Central memory CD8-positive, alpha-beta T cell (primary cell): ENCODE data around the gene DHX35.

Experiments used
- ATAC-seq: fragments of 150-1000 bp; cut with Tn5 transposase; replicated peaks from 2 replicates; pipeline ENCODE4 v1.10.0; 2022; ENCODE audit warnings: mild to moderate bottlenecking, moderate FRiP score, moderate number of reproducible peaks; ENCODE audit not compliant: poor library complexity, severe bottlenecking; ENCODE audit errors: extremely low read depth
- DNase-seq, 2 donors: peaks; one replicate each; pipeline ENCODE4 v3.0.0; 2021; ENCODE audit warnings: low spot score in 2 of 2
- H3K27ac Mint-ChIP-seq: one replicate; pipeline ENCODE4 v1.8.0; 2022; ENCODE audit warnings: low read depth, mild to moderate bottlenecking, moderate library complexity, mixed read lengths
- H3K27me3 Mint-ChIP-seq: one replicate; pipeline ENCODE4 v1.8.0; 2022; ENCODE audit warnings: mixed read lengths
- H3K36me3 Mint-ChIP-seq: one replicate; pipeline ENCODE4 v1.8.0; 2022; ENCODE audit warnings: mild to moderate bottlenecking, moderate library complexity, mixed read lengths; ENCODE audit not compliant: insufficient read depth
- H3K4me1 Mint-ChIP-seq: one replicate; pipeline ENCODE4 v1.8.0; 2022; ENCODE audit warnings: mixed read lengths
- H3K4me3 Mint-ChIP-seq: one replicate; pipeline ENCODE4 v1.8.0; 2022; ENCODE audit warnings: mild to moderate bottlenecking, moderate library complexity, mixed read lengths
- H3K9me3 Mint-ChIP-seq: one replicate; pipeline ENCODE4 v1.8.0; 2022; ENCODE audit warnings: mixed read lengths

DHX35 gene

GRCh38 chr20:38969708-38970107, 7.6 kb downstream of the DHX35 start:
- no peak overlapping the region for H3K27ac Mint-ChIP-seq
- no peak overlapping the region for H3K4me3 Mint-ChIP-seq
- ATAC-seq (no peak), DNase-seq (no peak)
- H3K4me1 Mint-ChIP-seq, result no peaks in the 10 kb centered on the region
- H3K36me3 Mint-ChIP-seq, result peaks cover 17% of the 10 kb centered on the region
- H3K9me3 Mint-ChIP-seq, result no peaks in the 10 kb centered on the region
- no peaks in the 10 kb centered on the region for H3K27me3 Mint-ChIP-seq

GRCh38 chr20:38970302-38970701, 8.2 kb downstream of the DHX35 start:
- H3K27ac Mint-ChIP-seq, result no peak overlapping the region
- no peaks in the 10 kb centered on the region for H3K9me3 Mint-ChIP-seq
- H3K36me3 Mint-ChIP-seq, result peaks cover 17% of the 10 kb centered on the region
- ATAC-seq (no peak), DNase-seq (no peak)
- H3K4me3 Mint-ChIP-seq, result no peak overlapping the region
- H3K27me3 Mint-ChIP-seq, result no peaks in the 10 kb centered on the region
- H3K4me1 Mint-ChIP-seq, result no peaks in the 10 kb centered on the region

- H3K36me3 Mint-ChIP-seq, result peaks cover 17% of the 10 kb centered on the region
- ATAC-seq (no peak), DNase-seq (no peak)
- H3K27me3 Mint-ChIP-seq, result no peaks in the 10 kb centered on the region
- no peaks in the 10 kb centered on the region for H3K9me3 Mint-ChIP-seq
- H3K4me3 Mint-ChIP-seq, result no peak overlapping the region
- no peak overlapping the region for H3K27ac Mint-ChIP-seq
- no peaks in the 10 kb centered on the region for H3K4me1 Mint-ChIP-seq
Observed at GRCh38 chr20:38973107-38973506, 11.0 kb downstream of the DHX35 start.

GRCh38 chr20:38973645-38974044, 11.5 kb downstream of the DHX35 start:
- DNase-seq, result no peak
- H3K27ac Mint-ChIP-seq, result no peak overlapping the region
- no peaks in the 10 kb centered on the region for H3K9me3 Mint-ChIP-seq
- H3K36me3 Mint-ChIP-seq, result peaks cover 17% of the 10 kb centered on the region
- no peak for ATAC-seq
- no peaks in the 10 kb centered on the region for H3K27me3 Mint-ChIP-seq
- no peaks in the 10 kb centered on the region for H3K4me1 Mint-ChIP-seq
- no peak overlapping the region for H3K4me3 Mint-ChIP-seq

GRCh38 chr20:38975539-38976120, 13.5 kb downstream of the DHX35 start:
- Mint-ChIP-seq H3K4me1 (no peaks in the 10 kb centered on the region), H3K27ac (no peak overlapping the region), H3K9me3 (no peaks in the 10 kb centered on the region), H3K36me3 (peaks cover 12% of the 10 kb centered on the region), H3K27me3 (no peaks in the 10 kb centered on the region), H3K4me3 (no peak overlapping the region)
- no peak for ATAC-seq
- DNase-seq, result no peak

GRCh38 chr20:38979434-38979833, 17.3 kb downstream of the DHX35 start:
- ATAC-seq, result no peak
- Mint-ChIP-seq H3K4me1 (no peaks in the 10 kb centered on the region), H3K27ac (no peak overlapping the region), H3K27me3 (no peaks in the 10 kb centered on the region), H3K9me3 (no peaks in the 10 kb centered on the region), H3K36me3 (peaks cover 1% of the 10 kb centered on the region), H3K4me3 (no peak overlapping the region)
- no peak for DNase-seq

GRCh38 chr20:38979842-38980241, 17.7 kb downstream of the DHX35 start:
- Mint-ChIP-seq H3K36me3 (peaks cover 5% of the 10 kb centered on the region), H3K27me3 (no peaks in the 10 kb centered on the region), H3K27ac (no peak overlapping the region), H3K4me3 (no peak overlapping the region), H3K4me1 (no peaks in the 10 kb centered on the region), H3K9me3 (no peaks in the 10 kb centered on the region)
- ATAC-seq (no peak), DNase-seq (no peak)

GRCh38 chr20:38982291-38982690, 20.1 kb downstream of the DHX35 start:
- no peaks in the 10 kb centered on the region for H3K27me3 Mint-ChIP-seq
- no peaks in the 10 kb centered on the region for H3K9me3 Mint-ChIP-seq
- H3K36me3 Mint-ChIP-seq, result peaks cover 6% of the 10 kb centered on the region
- H3K4me3 Mint-ChIP-seq, result no peak overlapping the region
- DNase-seq, result no peak
- no peak for ATAC-seq
- H3K27ac Mint-ChIP-seq, result no peak overlapping the region
- no peaks in the 10 kb centered on the region for H3K4me1 Mint-ChIP-seq

GRCh38 chr20:38985060-38985459, 22.9 kb downstream of the DHX35 start:
- H3K27ac Mint-ChIP-seq, result no peak overlapping the region
- no peaks in the 10 kb centered on the region for H3K27me3 Mint-ChIP-seq
- H3K9me3 Mint-ChIP-seq, result no peaks in the 10 kb centered on the region
- peaks cover 7% of the 10 kb centered on the region for H3K4me1 Mint-ChIP-seq
- H3K4me3 Mint-ChIP-seq, result no peak overlapping the region
- DNase-seq, result no peak
- H3K36me3 Mint-ChIP-seq, result peaks cover 19% of the 10 kb centered on the region
- no peak for ATAC-seq

- peaks cover 21% of the 10 kb centered on the region for H3K36me3 Mint-ChIP-seq
- ATAC-seq (no peak), DNase-seq (no peak)
- H3K9me3 Mint-ChIP-seq, result no peaks in the 10 kb centered on the region
- H3K27me3 Mint-ChIP-seq, result no peaks in the 10 kb centered on the region
- H3K4me1 Mint-ChIP-seq, result peaks cover 7% of the 10 kb centered on the region
- H3K27ac Mint-ChIP-seq, result no peak overlapping the region
- H3K4me3 Mint-ChIP-seq, result no peak overlapping the region
Observed at GRCh38 chr20:38985603-38986170, 23.5 kb downstream of the DHX35 start.

- Mint-ChIP-seq H3K27me3 (no peaks in the 10 kb centered on the region), H3K36me3 (peaks cover 21% of the 10 kb centered on the region), H3K27ac (no peak overlapping the region), H3K4me1 (peaks cover 7% of the 10 kb centered on the region), H3K4me3 (no peak overlapping the region), H3K9me3 (no peaks in the 10 kb centered on the region)
- ATAC-seq (no peak), DNase-seq (no peak)
Observed at GRCh38 chr20:38986663-38987062, 24.5 kb downstream of the DHX35 start.

- ATAC-seq, result no peak
- Mint-ChIP-seq H3K4me1 (peaks cover 7% of the 10 kb centered on the region), H3K36me3 (peaks cover 21% of the 10 kb centered on the region)
Observed at GRCh38 chr20:38987777-38988176, 25.6 kb downstream of the DHX35 start.

GRCh38 chr20:38990728-38991127, 28.6 kb downstream of the DHX35 start:
- H3K4me1 Mint-ChIP-seq, result peaks cover 7% of the 10 kb centered on the region
- ATAC-seq (no peak), DNase-seq (no peak)
- peaks cover 21% of the 10 kb centered on the region for H3K36me3 Mint-ChIP-seq
- no peak overlapping the region for H3K27ac Mint-ChIP-seq
- H3K9me3 Mint-ChIP-seq, result no peaks in the 10 kb centered on the region
- no peak overlapping the region for H3K4me3 Mint-ChIP-seq
- no peaks in the 10 kb centered on the region for H3K27me3 Mint-ChIP-seq

More at GRCh38 chr20:38987777-38988176, 25.6 kb downstream of the DHX35 start:
- Mint-ChIP-seq H3K27ac (no peak overlapping the region), H3K4me3 (no peak overlapping the region), H3K27me3 (no peaks in the 10 kb centered on the region), H3K9me3 (no peaks in the 10 kb centered on the region)
- no peak for DNase-seq
